ENCODE data around the gene TUBB3.

Gene TUBB3

GRCh38 chr16:89898201-89898967, 24.8 kb upstream of the TUBB3 start:
- H3K9ac ChIP-seq, result no peak overlapping the region
- H3K9me3 ChIP-seq (replicated peaks in 1 of 11), result no peaks in the 10 kb centered on the region
- no peak overlapping the region for H3K4me3 ChIP-seq
- H3K27me3 ChIP-seq, result no peaks in the 10 kb centered on the region
- no peak for TF ChIP-seq Cebpa-rat (IDR thresholded peaks at IDR 0.05)
- H3K27ac ChIP-seq, result no peak overlapping the region
- no peaks in the 10 kb centered on the region for H3K4me1 ChIP-seq
- peaks cover 41 to 89% (median 77%) of the 10 kb centered on the region in 11 experiments; a peak in 20 of 22 replicates for H4K20me1 ChIP-seq
- H3K4me2 ChIP-seq, result no peak overlapping the region
- peaks cover 86 to 89% (median 88%) of the 10 kb centered on the region in 11 experiments for H3K36me3 ChIP-seq

- Histone ChIP-seq H3K4me3 (no peak overlapping the region), H3K27ac (no peak overlapping the region), H3K9ac (no peak overlapping the region), H4K20me1 (peaks cover 29 to 89% (median 77%) of the 10 kb centered on the region in 11 experiments; a peak in 21 of 22 replicates), H3K27me3 (no peaks in the 10 kb centered on the region), H3K4me2 (no peak overlapping the region), H3K9me3 (replicated peaks in 1 of 11) (no peaks in the 10 kb centered on the region), H3K4me1 (peaks cover 0 to 6% (median under 1%) of the 10 kb centered on the region in 10 experiments; a peak in 8 of 20 replicates), H3K36me3 (peaks cover 86 to 89% (median 88%) of the 10 kb centered on the region in 11 experiments)
- TF ChIP-seq Cebpa-rat (IDR thresholded peaks at IDR 0.05), result no peak
Observed at GRCh38 chr16:89899879-89900481, 23.2 kb upstream of the TUBB3 start.

- Histone ChIP-seq H3K27ac (no peak overlapping the region), H3K27me3 (no peaks in the 10 kb centered on the region), H3K36me3 (peaks cover 86 to 89% (median 88%) of the 10 kb centered on the region in 11 experiments), H3K4me3 (no peak overlapping the region), H4K20me1 (peaks cover 23 to 89% (median 77%) of the 10 kb centered on the region in 11 experiments; a peak in 21 of 22 replicates), H3K4me2 (no peak overlapping the region), H3K9me3 (replicated peaks in 1 of 11) (peaks cover 0 to 5% (median 0%) of the 10 kb centered on the region in 11 experiments; a peak in 4 of 22 replicates), H3K9ac (no peak overlapping the region), H3K4me1 (peaks cover 0 to 15% (median 10%) of the 10 kb centered on the region in 10 experiments; a peak in 13 of 20 replicates)
- TF ChIP-seq Cebpa-rat (IDR thresholded peaks at IDR 0.05), result no peak
Observed at GRCh38 chr16:89900885-89901284, 22.3 kb upstream of the TUBB3 start.

- Histone ChIP-seq H3K9me3 (replicated peaks in 1 of 11) (peaks cover 0 to 19% (median 12%) of the 10 kb centered on the region in 11 experiments; a peak in 17 of 22 replicates), H3K36me3 (peaks cover 80 to 84% (median 82%) of the 10 kb centered on the region in 11 experiments), H3K4me1 (peaks cover 0 to 20% (median 14%) of the 10 kb centered on the region in 10 experiments; a peak in 13 of 20 replicates)
Observed at GRCh38 chr16:89902980-89903379, 20.2 kb upstream of the TUBB3 start.

GRCh38 chr16:89903908-89904515, 19.1 kb upstream of the TUBB3 start:
- no peak overlapping the region for H3K4me2 ChIP-seq
- peaks cover 16 to 73% (median 64%) of the 10 kb centered on the region in 11 experiments; a peak in 21 of 22 replicates for H4K20me1 ChIP-seq
- no peak for TF ChIP-seq Cebpa-rat (IDR thresholded peaks at IDR 0.05)
- no peak overlapping the region for H3K9ac ChIP-seq
- peaks cover 0 to 20% (median 15%) of the 10 kb centered on the region in 10 experiments; a peak in 14 of 20 replicates for H3K4me1 ChIP-seq
- H3K4me3 ChIP-seq, result no peak overlapping the region
- peaks cover 0 to 23% (median 13%) of the 10 kb centered on the region in 11 experiments; a peak in 17 of 22 replicates for H3K9me3 ChIP-seq (replicated peaks in 1 of 11)
- H3K27ac ChIP-seq, result no peak overlapping the region
- H3K27me3 ChIP-seq, result no peaks in the 10 kb centered on the region
- peaks cover 75 to 82% (median 79%) of the 10 kb centered on the region in 11 experiments for H3K36me3 ChIP-seq

More at GRCh38 chr16:89902980-89903379, 20.2 kb upstream of the TUBB3 start:
- H3K27ac ChIP-seq, result no peak overlapping the region
- no peaks in the 10 kb centered on the region for H3K27me3 ChIP-seq
- no peak overlapping the region for H3K9ac ChIP-seq
- H3K4me2 ChIP-seq, result no peak overlapping the region
- no peak for TF ChIP-seq Cebpa-rat (IDR thresholded peaks at IDR 0.05)
- no peak overlapping the region for H3K4me3 ChIP-seq
- peaks cover 16 to 79% (median 67%) of the 10 kb centered on the region in 11 experiments; a peak in 21 of 22 replicates for H4K20me1 ChIP-seq

- no peak overlapping the region for H3K4me3 ChIP-seq
- peaks cover 0 to 23% (median 13%) of the 10 kb centered on the region in 11 experiments; a peak in 17 of 22 replicates for H3K9me3 ChIP-seq (replicated peaks in 1 of 11)
- H3K27ac ChIP-seq, result peak overlapping the region in 1 of 11 experiments; percentile 6; a peak in 1 of 22 replicates
- peak overlapping the region in 5 of 11 experiments; percentile 4 to 30 (median 19); a peak in 4 of 22 replicates for H3K4me2 ChIP-seq
- no peak for TF ChIP-seq Cebpa-rat (IDR thresholded peaks at IDR 0.05)
- H3K27me3 ChIP-seq, result no peaks in the 10 kb centered on the region
- peaks cover 19 to 73% (median 66%) of the 10 kb centered on the region in 11 experiments; a peak in 21 of 22 replicates for H4K20me1 ChIP-seq
- H3K36me3 ChIP-seq, result peaks cover 75 to 82% (median 79%) of the 10 kb centered on the region in 11 experiments
- peaks cover 3 to 28% (median 19%) of the 10 kb centered on the region in 10 experiments for H3K4me1 ChIP-seq
- 0 out of 22 replicates have a peak overlapping the region, but pooled peaks of 2 of the 11 experiments have one; percentile 9 to 32 for H3K9ac ChIP-seq
Observed at GRCh38 chr16:89904606-89905510, 18.3 kb upstream of the TUBB3 start.

GRCh38 chr16:89905511-89906139, 17.5 kb upstream of the TUBB3 start:
- H3K27ac ChIP-seq, result peak overlapping the region in 3 of 11 experiments; percentile 6 to 19 (median 10); a peak in 1 of 22 replicates
- peaks cover 0 to 23% (median 13%) of the 10 kb centered on the region in 11 experiments; a peak in 17 of 22 replicates for H3K9me3 ChIP-seq (replicated peaks in 1 of 11)
- peak overlapping the region in 5 of 11 experiments; percentile 4 to 30 (median 19); a peak in 7 of 22 replicates for H3K4me2 ChIP-seq
- H3K36me3 ChIP-seq, result peaks cover 73 to 81% (median 77%) of the 10 kb centered on the region in 11 experiments
- H3K4me1 ChIP-seq, result peaks cover 7 to 36% (median 26%) of the 10 kb centered on the region in 10 experiments
- no peak overlapping the region for H3K4me3 ChIP-seq
- no peak for TF ChIP-seq Cebpa-rat (IDR thresholded peaks at IDR 0.05)
- H4K20me1 ChIP-seq, result peaks cover 23 to 73% (median 64%) of the 10 kb centered on the region in 11 experiments; a peak in 20 of 22 replicates
- H3K27me3 ChIP-seq, result no peaks in the 10 kb centered on the region
- no peak overlapping the region for H3K9ac ChIP-seq
